Liver (tissue), 3 donors: ENCODE measurements around the gene PTER.

ENCODE experiments used
- CTCF ChIP-seq: fragments of 150-350 bp; IDR thresholded peaks from 2 replicates; pipeline ENCODE4 v1.5.1; 2017; ENCODE audit warnings: improper control_type of control experiment, low read depth, low read length; ENCODE audit not compliant: missing input control
- RAD21 ChIP-seq, 2 donors: IDR thresholded peaks; 2 replicates each; pipeline ENCODE4 v1.6.1; 2016; ENCODE audit warnings: antibody characterized with exemption in 2 of 2, mild to moderate bottlenecking in 2 of 2
- donor health status: healthy.
- donor health status: healthy.

GRCh38 chr10:16459423-16459939 is 22.7 kb downstream of the PTER start:
- TF ChIP-seq CTCF (no peak), RAD21 (IDR thresholded peaks at IDR 0.05) (no peak)
